ENCODE measurements around the gene TMEM167B.

TMEM167B gene

GRCh38 chr1:109083501-109083900 lies 7.1 kb upstream of the TMEM167B start:
- DNase-seq: no peak

GRCh38 chr1:109083923-109084322 lies 6.6 kb upstream of the TMEM167B start:
- DNase-seq: no peak

GRCh38 chr1:109084563-109085517 lies 5.7 kb upstream of the TMEM167B start:
- no peak for DNase-seq

GRCh38 chr1:109089242-109090015 lies 1.1 kb upstream of the TMEM167B start:
- peak; percentile 35 for DNase-seq

- no peak for DNase-seq
These were observed 694 bp downstream of the TMEM167B start for GRCh38 chr1:109091078-109091838.

- DNase-seq: no peak
These were observed 1.3 kb downstream of the TMEM167B start for GRCh38 chr1:109091839-109092193.

GRCh38 chr1:109094377-109094803 lies 3.8 kb downstream of the TMEM167B start:
- DNase-seq: no peak

- DNase-seq: no peak
These were observed 4.3 kb downstream of the TMEM167B start for GRCh38 chr1:109094871-109095270.

GRCh38 chr1:109095631-109096030 lies 5.1 kb downstream of the TMEM167B start:
- no peak for DNase-seq

GRCh38 chr1:109096120-109096519 lies 5.6 kb downstream of the TMEM167B start:
- DNase-seq: no peak

GRCh38 chr1:109099938-109100773 lies 9.6 kb downstream of the TMEM167B start:
- peak; percentile 57 for DNase-seq

- DNase-seq: no peak
These were observed 14.0 kb downstream of the TMEM167B start for GRCh38 chr1:109104364-109105151.

GRCh38 chr1:109105881-109106280 lies 15.3 kb downstream of the TMEM167B start:
- DNase-seq: no peak

GRCh38 chr1:109107785-109108184 lies 17.2 kb downstream of the TMEM167B start:
- no peak for DNase-seq

GRCh38 chr1:109109906-109110305 lies 19.3 kb downstream of the TMEM167B start:
- DNase-seq: no peak

- DNase-seq: no peak
These were observed 21.0 kb downstream of the TMEM167B start for GRCh38 chr1:109111386-109112055.

- no peak for DNase-seq
These were observed 21.6 kb downstream of the TMEM167B start for GRCh38 chr1:109112056-109112651.

GRCh38 chr1:109112652-109113285 lies 22.2 kb downstream of the TMEM167B start:
- peak; percentile 82 for DNase-seq

GRCh38 chr1:109113590-109114341 lies 23.2 kb downstream of the TMEM167B start, which contains the start of gene ELAPOR1:
Gene ELAPOR1, plus strand, starts transcription at chr1:109114115. Its CDS starts 69 bp downstream, at chr1:109114184.
- no peak for DNase-seq

All from 8988T (cell line).